Endothelial cell of umbilical vein (primary cell): ENCODE measurements around the gene KSR1. TPM values are rescaled to one million over a fixed set of nuclear protein-coding genes. Genes with fewer than 3 reads are reported as not detected.

ENCODE experiments used
- BruUV-seq: library from RNA; stranded (reverse); fragments of 400-500 nt; replicated peaks from 2 replicates; lab custom pipeline; 2021; lab: Mats Ljungman, UMichigan
- CTCF ChIA-PET: fragments of 300-600, 350-600 bp; sonication (Branson Sonifier 250); formaldehyde crosslinking; loops from one replicate; lab custom pipeline; 2021; ENCODE audit warnings: antibody characterized with exemption, inconsistent platforms; lab: Charles Lee
- POLR2A ChIA-PET: fragments of 300-600, 350-600 bp; sonication (Branson Sonifier 250); formaldehyde crosslinking; loops from one replicate; lab custom pipeline; 2021; ENCODE audit warnings: antibody characterized with exemption, inconsistent platforms; lab: Charles Lee
- DNase-seq: peaks from one replicate; pipeline ENCODE4 v3.0.0-alpha.2; 2011; ENCODE audit warnings: low read depth, low spot score
- FAIRE-seq: peaks from 2 replicates; lab custom pipeline; 2011; peaks lifted over from hg19 to GRCh38; lab: Jason Lieb, UNC
- H2AFZ ChIP-seq: 2 replicates; pipeline ENCODE4 v1.6.0; 2012; ENCODE audit warnings: low read depth, low read length, control low read depth, inconsistent platforms
- H3K27ac ChIP-seq: 2 replicates; pipeline ENCODE4 v1.5.1; 2011; ENCODE audit warnings: low read depth, mild to moderate bottlenecking, control low read depth, low read length, moderate library complexity; ENCODE audit not compliant: insufficient read depth
- H3K27me3 ChIP-seq, 2 experiments: 2 replicates each; pipeline versions ENCODE4 v1.6.0 to v1.6.1; 2011; ENCODE audit warnings: low read length in 2 of 2, mixed read lengths in 1 of 2; ENCODE audit not compliant: control insufficient read depth in 2 of 2, insufficient read depth in 2 of 2
- H3K36me3 ChIP-seq, 2 experiments: 2 replicates in 1 of 2; 3 replicates in 1 of 2; pipeline ENCODE4 v1.5.1; 2011; ENCODE audit warnings: low read length in 2 of 2, mild to moderate bottlenecking in 1 of 2, moderate library complexity in 1 of 2; ENCODE audit not compliant: control insufficient read depth in 2 of 2, insufficient read depth in 2 of 2; ENCODE audit errors: extremely low read depth in 1 of 2
- H3K4me1 ChIP-seq: 3 replicates; pipeline ENCODE4 v1.5.1; 2011; ENCODE audit warnings: mild to moderate bottlenecking, low read length; ENCODE audit not compliant: control insufficient read depth, insufficient read depth; ENCODE audit errors: extremely low read depth
- H3K4me2 ChIP-seq: 2 replicates; pipeline ENCODE4 v1.6.1; 2011; ENCODE audit warnings: low read length, control low read depth, mixed read lengths; ENCODE audit not compliant: insufficient read depth
- H3K4me3 ChIP-seq, 3 experiments: fragments of 200-600 bp in 1 of 3; sonication (generic), shearing (Covaris generic) in 1 of 3; replicated peaks in 1 of 3; 2 replicates each; pipeline ENCODE4 v1.5.1; 2011 to 2016; ENCODE audit warnings: control low read depth in 3 of 3, low read length in 3 of 3, mild to moderate bottlenecking in 2 of 3, inconsistent platforms in 1 of 3, low read depth in 1 of 3, moderate library complexity in 1 of 3; ENCODE audit not compliant: insufficient read depth in 1 of 3
- H3K79me2 ChIP-seq: 2 replicates; pipeline ENCODE4 v1.6.0; 2012; ENCODE audit warnings: low read length, inconsistent platforms; ENCODE audit not compliant: control insufficient read depth, insufficient read depth
- H3K9ac ChIP-seq: replicated peaks from 2 replicates; pipeline ENCODE3; 2011; ENCODE audit warnings: low read length, control low read depth; ENCODE audit not compliant: insufficient read depth; ENCODE audit errors: extremely low read depth
- H3K9me1 ChIP-seq: replicated peaks from 3 replicates; pipeline ENCODE4 v1.6.0; 2011; ENCODE audit warnings: mild to moderate bottlenecking, low read length; ENCODE audit not compliant: control insufficient read depth, insufficient read depth; ENCODE audit errors: extremely low read depth
- H3K9me3 ChIP-seq: replicated peaks from 2 replicates; pipeline ENCODE4 v1.5.1; 2012; ENCODE audit warnings: low read length, inconsistent platforms; ENCODE audit not compliant: control insufficient read depth, insufficient read depth
- H4K20me1 ChIP-seq: replicated peaks from 2 replicates; pipeline ENCODE3; 2011; ENCODE audit warnings: mild to moderate bottlenecking, low read length; ENCODE audit not compliant: control insufficient read depth, insufficient read depth; ENCODE audit errors: extremely low read depth
- CTCF ChIP-seq, 2 donors: IDR thresholded peaks; 1 replicate in 1 of 2; 2 replicates in 1 of 2; pipeline ENCODE4 v1.5.1; 2011; ENCODE audit warnings: low read length in 2 of 2, mild to moderate bottlenecking in 2 of 2, moderate library complexity in 2 of 2, control low read depth in 1 of 2, inconsistent platforms in 1 of 2, low read depth in 1 of 2; ENCODE audit not compliant: insufficient read depth in 1 of 2; ENCODE audit errors: extremely low read depth in 1 of 2
- EZH2 ChIP-seq: IDR thresholded peaks from 2 replicates; pipeline ENCODE4 v1.6.1; 2012; ENCODE audit warnings: borderline replicate concordance, low read depth, mild to moderate bottlenecking, moderate library complexity, low read length, inconsistent platforms; ENCODE audit not compliant: severe bottlenecking
- FOS ChIP-seq: IDR thresholded peaks from 2 replicates; pipeline ENCODE4 v1.6.1; 2011; ENCODE audit warnings: mild to moderate bottlenecking, low read length, moderate library complexity, borderline replicate concordance; ENCODE audit not compliant: insufficient read depth
- GATA2 ChIP-seq: IDR thresholded peaks from 2 replicates; pipeline ENCODE4 v1.7.0; 2011; ENCODE audit warnings: low read depth, mild to moderate bottlenecking, moderate library complexity, mixed read lengths, low read length; ENCODE audit not compliant: insufficient read length, insufficient read depth
- JUN ChIP-seq: IDR thresholded peaks from 2 replicates; pipeline ENCODE4 v1.6.1; 2011; ENCODE audit warnings: borderline replicate concordance, low read depth; ENCODE audit not compliant: insufficient read length, insufficient read depth
- MAX ChIP-seq: IDR thresholded peaks from 2 replicates; pipeline ENCODE4 v1.6.1; 2011; ENCODE audit not compliant: insufficient read depth, insufficient read length
- MYC ChIP-seq: IDR thresholded peaks from one replicate; pipeline ENCODE4 v1.6.1; 2011; ENCODE audit warnings: mild to moderate bottlenecking, low read depth, low read length
- POLR2A ChIP-seq: IDR thresholded peaks from 2 replicates; pipeline ENCODE4 v1.6.1; 2012; ENCODE audit warnings: low read depth, mild to moderate bottlenecking, control low read depth, low read length
- POLR2AphosphoS5 ChIP-seq: IDR thresholded peaks from 2 replicates; pipeline ENCODE4 v1.6.1; 2012; ENCODE audit warnings: low read depth, mild to moderate bottlenecking, control low read depth, low read length, moderate library complexity; ENCODE audit not compliant: insufficient read depth
- dilution Hi-C: fragments of 300-500 bp; cut with MboI; formaldehyde crosslinking; loops from one replicate; pipeline ENCODE4 v1.15.0; 2019; ENCODE audit warnings: low sequenced_read_pairs; ENCODE audit not compliant: extremely low pct_ligation_motif_present
- intact Hi-C: fragments of 100-400 bp; cut with micrococcal nuclease; formaldehyde crosslinking; loops from one replicate; pipeline ENCODE4 v1.10.0; 2022
- polyA plus RNA-seq, 4 experiments: library from polyadenylated mRNA; depleted of rRNA in 3 of 4; stranded (reverse) in 3 of 4; unstranded in 1 of 4; fragments of >200 nt; gene quantifications; 2 replicates each; pipeline versions ENCODE4 v1.2.1 to v1.2.3, GENCODE V29; 2011 to 2012; ENCODE audit warnings: missing spikeins in 1 of 4
- total RNA-seq: library from RNA; stranded (reverse); gene quantifications from 2 replicates; pipeline ENCODE4 v1.2.3, GENCODE V29; 2021

KSR1 gene
- total and polyA plus RNA-seq, 2 donors (not counting 3 experiments of a cell fraction or from before 2014, with no cell fraction given): 35.4 to 80.2 TPM

- POLR2A ChIA-PET: no interaction called here
- no peak overlapping the region for H3K27ac ChIP-seq
Observed at GRCh38 chr17:27536781-27537180, 80.5 kb downstream of the KSR1 start.

More at GRCh38 chr17:27536781-27537180, 80.5 kb downstream of the KSR1 start:
- Histone ChIP-seq H3K9me1 (no peaks in the 10 kb centered on the region), H3K9ac (no peak overlapping the region), H2AFZ (no peak overlapping the region), H3K27me3 (no peaks in the 10 kb centered on the region), H3K4me1 (peaks cover 25% of the 10 kb centered on the region), H3K36me3 (no peaks in the 10 kb centered on the region), H3K9me3 (no peaks in the 10 kb centered on the region), H4K20me1 (no peaks in the 10 kb centered on the region), H3K4me3 (no peak overlapping the region), H3K4me2 (no peak overlapping the region), H3K79me2 (peaks cover 10% of the 10 kb centered on the region)
- CTCF ChIA-PET: interaction anchor here (2.2 kb wide), 1 partner anchor 14 kb away, joined by 8 read pairs; no protein-coding TSS in a partner anchor
- DNase-seq (no peak), FAIRE-seq (no peak)
- intact Hi-C loops (loop anchor here (5.0 kb wide), 1 partner anchor 64 kb away; no protein-coding TSS in a partner anchor), dilution Hi-C loops (no loop called here)
- no TSS peak for BruUV-seq
- TF ChIP-seq CTCF (IDR thresholded peaks at IDR 0.05; ENCODE audit: extremely low read depth in 1 of 2, insufficient read depth in 1 of 2, low read depth in 1 of 2, low read length in 2 of 2): no peak
- TF ChIP-seq POLR2A: no peak
- TF ChIP-seq JUN: no peak
- no peak for TF ChIP-seq FOS
- TF ChIP-seq POLR2AphosphoS5: no peak
- TF ChIP-seq GATA2: no peak
- no peak for TF ChIP-seq MYC
- TF ChIP-seq MAX: no peak
- no peak for TF ChIP-seq EZH2
